NOMO-1 treated with dmso at 0.1 percent for 144 hours (cell line): ENCODE measurements around the gene CDC42BPB.

ENCODE experiments used
- DNase-seq: peaks from one replicate; lab custom pipeline; 2025; ENCODE audit not compliant: unreplicated experiment; lab: John Stamatoyannopoulos, UW

The CDC42BPB gene

DNA sequence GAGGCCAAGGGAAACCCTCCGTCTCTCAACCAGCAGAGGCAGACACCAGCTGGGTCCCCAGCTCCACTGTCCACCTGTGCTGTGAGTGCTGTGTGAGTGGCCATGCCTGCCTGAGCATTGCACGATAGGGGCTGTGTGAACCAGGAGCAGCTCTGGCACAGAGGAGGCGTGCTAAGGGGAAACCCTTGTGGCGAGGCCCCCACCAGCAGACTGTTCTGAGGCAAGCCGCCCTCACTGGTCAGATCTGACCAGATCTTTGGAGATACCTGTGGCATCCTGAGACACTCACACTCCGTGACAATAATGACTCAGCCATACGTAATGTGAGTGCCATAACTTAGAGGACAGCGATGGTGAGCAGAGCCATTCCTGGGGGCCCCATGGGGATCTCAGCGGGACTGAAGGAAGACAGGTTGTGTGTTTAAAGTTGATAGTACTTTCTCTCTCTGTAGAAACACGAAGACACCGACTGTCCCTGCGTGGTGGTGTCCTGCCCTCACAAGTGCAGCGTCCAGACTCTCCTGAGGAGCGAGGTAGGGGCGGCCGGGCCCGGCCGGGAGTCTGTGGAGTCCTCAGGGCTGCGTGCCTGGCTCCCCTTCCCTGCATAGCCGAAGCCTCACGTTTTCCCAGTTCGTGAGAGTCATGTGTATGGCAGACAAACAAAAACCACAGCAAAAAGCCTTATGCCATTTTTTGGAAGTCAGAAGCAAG is 171.5 kb downstream of the CDC42BPB start:
- no peak for DNase-seq

- no peak for DNase-seq
Measured at GRCh38 chr14:102883554-102883953, 173.8 kb downstream of the CDC42BPB start.

DNA sequence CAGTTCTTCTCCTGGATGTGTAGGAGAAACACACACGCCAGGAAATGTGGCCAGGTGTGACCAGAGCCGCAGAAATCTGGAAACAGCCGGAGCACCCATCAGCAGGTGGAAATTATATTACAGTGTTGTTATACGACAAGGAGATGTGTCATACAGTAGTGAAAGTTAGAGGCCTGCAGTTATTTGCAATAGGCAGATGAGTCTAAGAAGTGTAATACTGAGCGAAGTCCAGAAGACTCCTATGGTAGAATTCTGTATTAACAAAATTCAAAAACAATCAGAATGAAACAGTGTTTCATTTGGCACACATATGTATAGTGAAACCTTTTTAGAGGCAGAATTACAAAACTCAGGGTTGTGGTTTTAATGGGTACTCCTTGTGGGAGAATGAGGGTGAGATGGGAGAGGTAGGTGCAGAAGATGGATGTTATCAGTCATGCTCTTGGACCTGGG is 174.2 kb downstream of the CDC42BPB start:
- no peak for DNase-seq
